PC-9 (cell line): ENCODE results near the gene PTPDC1. TPM values are rescaled to one million over a fixed set of nuclear protein-coding genes. Genes with fewer than 3 reads are reported as not detected.

Source experiments
- BruUV-seq: library from RNA; stranded (reverse); fragments of 400-500 nt; replicated peaks from 2 replicates; lab custom pipeline; 2021; lab: Mats Ljungman, UMichigan
- CTCF ChIA-PET: fragments of 300-600 bp; sonication (Branson Sonifier 250); formaldehyde crosslinking; loops from one replicate; lab custom pipeline; 2022; ENCODE audit warnings: antibody characterized with exemption; lab: Charles Lee
- POLR2A ChIA-PET: fragments of 300-600 bp; sonication (Branson Sonifier 250); formaldehyde crosslinking; loops from one replicate; lab custom pipeline; 2022; ENCODE audit warnings: antibody characterized with exemption; ENCODE audit not compliant: unreplicated experiment; lab: Charles Lee
- DNase-seq, 2 experiments: peaks; one replicate each; pipeline versions ENCODE4 v3.0.0 to v3.0.0-alpha.2; 2015 to 2022; ENCODE audit warnings: mixed read lengths in 1 of 2
- H2AFZ ChIP-seq: fragments of 200-600 bp; sonication (generic); 2 replicates; pipeline ENCODE4 v1.8.1; 2017; ENCODE audit warnings: antibody characterized with exemption
- H3F3A ChIP-seq: fragments of 200-600 bp; sonication (generic); 2 replicates; pipeline ENCODE4 v1.8.1; 2017; ENCODE audit warnings: antibody characterized with exemption, mild to moderate bottlenecking, low read depth; ENCODE audit not compliant: insufficient read depth
- H3K27ac ChIP-seq: fragments of 200-600 bp; sonication (generic); 2 replicates; pipeline ENCODE4 v1.6.1; 2016; ENCODE audit warnings: mixed run types
- H3K27me3 ChIP-seq: fragments of 200-600 bp; sonication (generic); 2 replicates; pipeline ENCODE4 v1.6.1; 2016; ENCODE audit warnings: low read depth, mixed run types; ENCODE audit not compliant: insufficient read depth
- H3K36me3 ChIP-seq: fragments of 200-600 bp; sonication (generic); 2 replicates; pipeline ENCODE4 v1.6.1; 2016; ENCODE audit warnings: low read depth, mixed run types
- H3K4me1 ChIP-seq: fragments of 200-600 bp; sonication (generic); replicated peaks from 2 replicates; pipeline ENCODE4 v1.6.1; 2016; ENCODE audit warnings: mixed run types; ENCODE audit not compliant: insufficient read depth
- H3K4me2 ChIP-seq: fragments of 200-600 bp; sonication (generic); 2 replicates; pipeline ENCODE4 v1.6.1; 2017; ENCODE audit warnings: mixed run types
- H3K4me3 ChIP-seq: fragments of 200-600 bp; sonication (generic); 2 replicates; pipeline ENCODE4 v1.6.1; 2016; ENCODE audit warnings: mixed run types
- H3K79me2 ChIP-seq: fragments of 200-600 bp; sonication (generic); 2 replicates; pipeline ENCODE4 v1.6.1; 2017; ENCODE audit warnings: low read depth, mixed run types
- H3K9me2 ChIP-seq: fragments of 200-600 bp; sonication (generic); 2 replicates; pipeline ENCODE4 v1.8.1; 2017; ENCODE audit warnings: mild to moderate bottlenecking; ENCODE audit not compliant: insufficient read depth
- H3K9me3 ChIP-seq: fragments of 200-600 bp; sonication (generic); 2 replicates; pipeline ENCODE4 v1.8.1; 2016; ENCODE audit warnings: low read depth; ENCODE audit not compliant: insufficient read depth
- H4K20me1 ChIP-seq: fragments of 200-600 bp; sonication (generic); 2 replicates; pipeline ENCODE4 v1.8.1; 2017; ENCODE audit not compliant: insufficient read depth
- EZH2 ChIP-seq: fragments of 200-600 bp; sonication (generic); IDR thresholded peaks from 2 replicates; pipeline ENCODE4 v1.8.0; 2017; ENCODE audit warnings: antibody characterized with exemption, low read depth
- intact Hi-C: fragments of 100-400 bp; cut with micrococcal nuclease; formaldehyde crosslinking; loops from one replicate; pipeline ENCODE4 v1.10.0; 2022; ENCODE audit not compliant: unreplicated experiment
- total RNA-seq: library from RNA; stranded (reverse); gene quantifications from 2 replicates; pipeline ENCODE4 v1.2.3, GENCODE V29; 2021
- TF ChIP-seq, protein P1 (sequence below): fragments of 200-600 bp; sonication (generic); conservative IDR thresholded peaks from 2 replicates; pipeline ENCODE4 v1.6.1; 2017; ENCODE audit warnings: mixed run types, antibody characterized with exemption, mild to moderate bottlenecking, moderate library complexity

The PTPDC1 gene
- total RNA-seq, 1 experiment from 2014 or later = 7.4 TPM

DNA sequence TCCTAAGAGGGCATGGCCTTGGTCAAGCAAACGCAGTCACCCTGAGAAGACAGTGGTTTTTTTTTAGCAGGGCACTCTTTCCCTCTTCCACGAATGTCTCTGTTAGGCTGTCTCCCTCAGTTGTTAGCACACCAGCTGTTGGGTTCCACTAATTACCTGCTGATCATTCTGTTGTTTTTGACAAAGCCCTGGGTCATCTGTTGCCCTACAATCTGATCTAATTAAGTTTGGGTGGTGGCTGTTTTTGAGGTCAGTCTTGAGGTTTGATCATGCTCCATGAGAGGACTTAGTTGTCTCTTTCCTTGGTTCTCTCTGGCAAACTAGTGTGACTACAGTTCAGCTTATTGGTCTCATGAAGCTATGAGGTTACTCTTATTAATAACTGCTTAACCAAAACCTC, 5.0 kb upstream of the PTPDC1 start:
- no peaks in the 10 kb centered on the region for H4K20me1 ChIP-seq
- no peaks in the 10 kb centered on the region for H3K4me1 ChIP-seq
- H3K4me3 ChIP-seq = no peak overlapping the region
- no peaks in the 10 kb centered on the region for H3K9me3 ChIP-seq
- H2AFZ ChIP-seq = no peak overlapping the region
- no peak overlapping the region for H3K4me2 ChIP-seq
- no TSS peak for BruUV-seq
- no peaks in the 10 kb centered on the region for H3K36me3 ChIP-seq
- ChIA-PET POLR2A (interaction anchor here (0.7 kb wide), 1 partner anchor 674 kb away, joined by 5 read pairs; no protein-coding TSS in a partner anchor), CTCF (no interaction called here)
- DNase-seq = no peak
- H3K27ac ChIP-seq = no peak overlapping the region
- intact Hi-C loops = no loop called here
- H3K9me2 ChIP-seq = no peaks in the 10 kb centered on the region
- no peaks in the 10 kb centered on the region for H3K79me2 ChIP-seq
- TF ChIP-seq, protein P1, sequence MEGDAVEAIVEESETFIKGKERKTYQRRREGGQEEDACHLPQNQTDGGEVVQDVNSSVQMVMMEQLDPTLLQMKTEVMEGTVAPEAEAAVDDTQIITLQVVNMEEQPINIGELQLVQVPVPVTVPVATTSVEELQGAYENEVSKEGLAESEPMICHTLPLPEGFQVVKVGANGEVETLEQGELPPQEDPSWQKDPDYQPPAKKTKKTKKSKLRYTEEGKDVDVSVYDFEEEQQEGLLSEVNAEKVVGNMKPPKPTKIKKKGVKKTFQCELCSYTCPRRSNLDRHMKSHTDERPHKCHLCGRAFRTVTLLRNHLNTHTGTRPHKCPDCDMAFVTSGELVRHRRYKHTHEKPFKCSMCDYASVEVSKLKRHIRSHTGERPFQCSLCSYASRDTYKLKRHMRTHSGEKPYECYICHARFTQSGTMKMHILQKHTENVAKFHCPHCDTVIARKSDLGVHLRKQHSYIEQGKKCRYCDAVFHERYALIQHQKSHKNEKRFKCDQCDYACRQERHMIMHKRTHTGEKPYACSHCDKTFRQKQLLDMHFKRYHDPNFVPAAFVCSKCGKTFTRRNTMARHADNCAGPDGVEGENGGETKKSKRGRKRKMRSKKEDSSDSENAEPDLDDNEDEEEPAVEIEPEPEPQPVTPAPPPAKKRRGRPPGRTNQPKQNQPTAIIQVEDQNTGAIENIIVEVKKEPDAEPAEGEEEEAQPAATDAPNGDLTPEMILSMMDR = no peak
- no peak for TF ChIP-seq EZH2
- no peaks in the 10 kb centered on the region for H3K27me3 ChIP-seq
- H3F3A ChIP-seq = no peaks in the 10 kb centered on the region

DNA sequence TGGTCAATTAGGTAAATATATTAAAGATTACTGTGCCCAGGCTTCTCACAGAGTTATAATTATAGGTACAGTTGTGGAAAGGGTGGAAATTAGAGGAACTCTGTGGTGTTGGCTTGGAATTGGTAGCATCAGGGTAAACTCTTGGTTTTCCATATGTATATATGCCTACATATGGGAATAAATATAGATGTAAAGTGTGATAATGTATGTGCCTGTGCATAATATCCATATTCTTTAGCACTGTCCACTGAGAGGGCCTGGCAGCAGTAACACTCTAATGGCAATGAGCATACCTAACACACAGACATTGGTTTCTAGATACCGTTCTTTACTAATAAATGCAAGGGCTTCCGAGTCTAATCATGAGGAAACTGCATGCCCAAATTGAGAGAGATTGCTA, 4.0 kb upstream of the PTPDC1 start:
- no peaks in the 10 kb centered on the region for H3K79me2 ChIP-seq
- TF ChIP-seq, protein P1 = no peak
- no peak for TF ChIP-seq EZH2
- no peak for DNase-seq
- BruUV-seq = no TSS peak
- no peak overlapping the region for H2AFZ ChIP-seq
- H3K9me3 ChIP-seq = no peaks in the 10 kb centered on the region
- intact Hi-C loops = no loop called here
- H3F3A ChIP-seq = no peaks in the 10 kb centered on the region
- CTCF ChIA-PET = no interaction called here
- no peaks in the 10 kb centered on the region for H4K20me1 ChIP-seq
- no peaks in the 10 kb centered on the region for H3K9me2 ChIP-seq
- POLR2A ChIA-PET = no interaction called here
- no peak overlapping the region for H3K4me2 ChIP-seq
- H3K27ac ChIP-seq = no peak overlapping the region
- H3K4me3 ChIP-seq = no peak overlapping the region
- H3K27me3 ChIP-seq = no peaks in the 10 kb centered on the region
- no peaks in the 10 kb centered on the region for H3K36me3 ChIP-seq
- no peaks in the 10 kb centered on the region for H3K4me1 ChIP-seq

DNA sequence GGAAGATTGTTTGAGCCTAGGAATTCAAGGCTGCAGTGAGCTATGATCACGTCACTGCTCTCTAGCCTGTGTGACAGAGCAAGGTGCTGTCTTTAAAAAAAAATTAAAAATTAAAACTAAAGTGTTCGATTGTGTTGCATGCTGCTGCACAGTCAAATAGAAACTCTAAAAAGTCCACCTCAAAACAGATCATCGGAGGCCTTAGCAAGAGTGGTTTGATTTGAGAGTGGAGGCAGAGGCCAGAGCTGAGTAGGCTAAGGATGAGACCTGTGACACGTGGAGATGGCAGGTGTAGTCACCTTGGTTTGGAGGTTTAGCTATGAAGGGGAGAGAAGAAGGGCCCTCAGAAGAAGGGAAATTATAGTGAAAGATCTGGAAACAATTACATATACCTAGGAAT, 2.8 kb upstream of the PTPDC1 start:
- H3K4me1 ChIP-seq = no peaks in the 10 kb centered on the region
- H3K4me2 ChIP-seq = no peak overlapping the region
- no peaks in the 10 kb centered on the region for H3F3A ChIP-seq
- ChIA-PET POLR2A (interaction anchor here (0.7 kb wide), 1 partner anchor 100 kb away, joined by 3 read pairs; no protein-coding TSS in a partner anchor), CTCF (no interaction called here)
- no peaks in the 10 kb centered on the region for H3K9me2 ChIP-seq
- H3K27ac ChIP-seq = no peak overlapping the region
- DNase-seq = no peak
- no peaks in the 10 kb centered on the region for H3K36me3 ChIP-seq
- BruUV-seq = no TSS peak
- H4K20me1 ChIP-seq = no peaks in the 10 kb centered on the region
- intact Hi-C loops = no loop called here
- H3K79me2 ChIP-seq = no peaks in the 10 kb centered on the region
- no peaks in the 10 kb centered on the region for H3K9me3 ChIP-seq
- no peak overlapping the region for H2AFZ ChIP-seq
- H3K4me3 ChIP-seq = no peak overlapping the region
- no peak for TF ChIP-seq EZH2
- TF ChIP-seq, protein P1 = no peak
- H3K27me3 ChIP-seq = no peaks in the 10 kb centered on the region
